SK-N-SH (cell line): ENCODE measurements around the gene SEC62. TPM values are rescaled to one million over a fixed set of nuclear protein-coding genes. Genes with fewer than 3 reads are reported as not detected.

Experiments
- CTCF ChIA-PET: fragments of 300-600, 350-600 bp; formaldehyde crosslinking; extraction: SDS; loops from one replicate; lab custom pipeline; 2021; lab: Yijun Ruan, JAX
- POLR2A ChIA-PET: fragments of 350-600 bp; sonication (Branson Sonifier 250); formaldehyde crosslinking; extraction: SDS; loops from one replicate; lab custom pipeline; 2020; ENCODE audit warnings: antibody characterized with exemption, inconsistent platforms; lab: Yijun Ruan, JAX
- DNase-seq: peaks from one replicate; pipeline ENCODE4 v3.0.0; 2012
- H2AFZ ChIP-seq: fragments of 200-600 bp; sonication (generic); 2 replicates; pipeline ENCODE4 v1.8.1; 2016; ENCODE audit warnings: antibody characterized with exemption, mild to moderate bottlenecking, low read depth
- H3F3A ChIP-seq: fragments of 200-600 bp; sonication (generic); replicated peaks from 2 replicates; pipeline ENCODE3; 2016; ENCODE audit warnings: antibody characterized with exemption, mild to moderate bottlenecking; ENCODE audit not compliant: insufficient read depth
- H3K27ac ChIP-seq, 2 experiments: fragments of 200-500 bp in 1 of 2; fragments of 200-600 bp in 1 of 2; sonication (Bioruptor generic) in 1 of 2; sonication (generic), shearing (Covaris generic) in 1 of 2; 2 replicates each; pipeline versions ENCODE4 v1.5.1 to v1.6.1; 2014 to 2016; ENCODE audit warnings: low read depth in 2 of 2, inconsistent platforms in 1 of 2, low read length in 1 of 2, mild to moderate bottlenecking in 1 of 2, mixed read lengths in 1 of 2
- H3K27me3 ChIP-seq: fragments of 200-600 bp; sonication (generic), shearing (Covaris generic); 2 replicates; pipeline ENCODE4 v1.6.1; 2016; ENCODE audit warnings: mixed run types; ENCODE audit not compliant: insufficient read depth
- H3K36me3 ChIP-seq, 2 experiments: fragments of 200-500 bp in 1 of 2; fragments of 200-600 bp in 1 of 2; sonication (Bioruptor generic) in 1 of 2; sonication (generic) in 1 of 2; replicated peaks in 1 of 2; 2 replicates each; pipeline versions ENCODE3 to v1.5.1; 2014 to 2016; ENCODE audit warnings: low read length in 1 of 2, mild to moderate bottlenecking in 1 of 2; ENCODE audit not compliant: insufficient read depth in 2 of 2, control insufficient read depth in 1 of 2
- H3K4me1 ChIP-seq, 2 experiments: fragments of 200-500 bp in 1 of 2; fragments of 200-600 bp in 1 of 2; sonication (Bioruptor generic) in 1 of 2; sonication (generic), shearing (Covaris generic) in 1 of 2; 2 replicates each; pipeline versions ENCODE4 v1.5.1 to v1.6.1; 2014 to 2016; ENCODE audit warnings: low read depth in 1 of 2, low read length in 1 of 2, mixed run types in 1 of 2; ENCODE audit not compliant: insufficient read depth in 2 of 2, control insufficient read depth in 1 of 2
- H3K4me2 ChIP-seq: fragments of 200-600 bp; sonication (generic), shearing (Covaris generic); 2 replicates; pipeline ENCODE4 v1.6.1; 2017; ENCODE audit warnings: mixed run types
- H3K4me3 ChIP-seq, 2 experiments: fragments of 200-500 bp in 1 of 2; fragments of 200-600 bp in 1 of 2; sonication (Bioruptor generic) in 1 of 2; sonication (generic), shearing (Covaris generic) in 1 of 2; 2 replicates each; pipeline versions ENCODE4 v1.5.1 to v1.8.1; 2014 to 2016; ENCODE audit warnings: low read depth in 2 of 2, inconsistent platforms in 1 of 2, low read length in 1 of 2, mild to moderate bottlenecking in 1 of 2, mixed read lengths in 1 of 2, moderate library complexity in 1 of 2
- H3K79me2 ChIP-seq: fragments of 200-600 bp; sonication (generic); 2 replicates; pipeline ENCODE4 v1.8.1; 2017; ENCODE audit warnings: mild to moderate bottlenecking; ENCODE audit not compliant: insufficient read depth
- H3K9ac ChIP-seq: fragments of 200-600 bp; sonication (generic); 2 replicates; pipeline ENCODE4 v1.6.1; 2017; ENCODE audit warnings: mixed run types
- H3K9me2 ChIP-seq: fragments of 200-600 bp; sonication (generic); 2 replicates; pipeline ENCODE4 v1.6.1; 2017; ENCODE audit warnings: mixed run types
- H3K9me3 ChIP-seq: fragments of 200-600 bp; sonication (generic); 2 replicates; pipeline ENCODE4 v1.6.1; 2017; ENCODE audit warnings: mixed run types, mild to moderate bottlenecking, moderate library complexity
- H4K20me1 ChIP-seq: fragments of 200-600 bp; sonication (generic); 2 replicates; pipeline ENCODE4 v1.6.1; 2017; ENCODE audit warnings: mild to moderate bottlenecking, mixed run types; ENCODE audit not compliant: insufficient read depth
- ELF1 ChIP-seq: IDR thresholded peaks from 2 replicates; pipeline ENCODE4 v1.4.0; 2012
- EP300 ChIP-seq, 2 experiments: IDR thresholded peaks; 2 replicates each; pipeline versions ENCODE4 v1.4.0 to v1.6.1; 2012; ENCODE audit warnings: borderline replicate concordance in 1 of 2, low read depth in 1 of 2, low read length in 1 of 2
- FOXM1 ChIP-seq: IDR thresholded peaks from 2 replicates; pipeline ENCODE4 v1.4.0; 2012; ENCODE audit warnings: low read depth, mild to moderate bottlenecking
- GABPA ChIP-seq: IDR thresholded peaks from 2 replicates; pipeline ENCODE4 v1.4.0; 2012; ENCODE audit warnings: low read depth, mild to moderate bottlenecking
- JUND ChIP-seq: IDR thresholded peaks from 2 replicates; pipeline ENCODE4 v1.4.0; 2012
- MAX ChIP-seq: IDR thresholded peaks from 2 replicates; pipeline ENCODE4 v1.4.0; 2012; ENCODE audit warnings: low read depth
- NFIC ChIP-seq: IDR thresholded peaks from 2 replicates; pipeline ENCODE4 v1.4.0; 2012; ENCODE audit warnings: borderline replicate concordance
- POLR2AphosphoS5 ChIP-seq: IDR thresholded peaks from 2 replicates; pipeline ENCODE4 v1.6.1; 2012; ENCODE audit warnings: low read depth, low read length
- RAD21 ChIP-seq: IDR thresholded peaks from 2 replicates; pipeline ENCODE4 v1.6.1; 2012; ENCODE audit warnings: mild to moderate bottlenecking, low read length
- RCOR1 ChIP-seq: fragments of 150-350 bp; IDR thresholded peaks from 2 replicates; pipeline ENCODE4 v1.6.1; 2017; ENCODE audit warnings: antibody characterized with exemption, low read length
- REST ChIP-seq: IDR thresholded peaks from 2 replicates; pipeline ENCODE4 v1.6.1; 2012; ENCODE audit warnings: mild to moderate bottlenecking, low read depth, low read length, moderate library complexity
- RFX5 ChIP-seq: IDR thresholded peaks from 2 replicates; pipeline ENCODE4 v1.6.1; 2012; ENCODE audit warnings: mild to moderate bottlenecking, improper control_type of control experiment, low read length
- TCF12 ChIP-seq: IDR thresholded peaks from 2 replicates; pipeline ENCODE4 v1.4.0; 2012
- USF2 ChIP-seq: fragments of 150-350 bp; IDR thresholded peaks from 2 replicates; pipeline ENCODE4 v1.6.1; 2017; ENCODE audit warnings: antibody characterized with exemption, low read length, low read depth, borderline replicate concordance
- YY1 ChIP-seq: IDR thresholded peaks from 2 replicates; pipeline ENCODE4 v1.4.0; 2012; ENCODE audit warnings: low read depth, mild to moderate bottlenecking
- WGBS: methylation state at CpG from one replicate; pipeline ENCODE4 v1.1.6; 2017; ENCODE audit warnings: low lambda C conversion rate; 5-methylcytosine and 5-hydroxymethylcytosine counted together
- polyA plus RNA-seq, 3 experiments: library from polyadenylated mRNA; depleted of rRNA; stranded (reverse); fragments of >200 nt; gene quantifications; 2 replicates each; pipeline ENCODE4 v1.2.3, GENCODE V29; 2012
- TF ChIP-seq, protein P1 (sequence below): IDR thresholded peaks from 2 replicates; pipeline ENCODE4 v1.4.0; 2012; ENCODE audit warnings: low read depth, borderline replicate concordance
- TF ChIP-seq, protein P2 (sequence below): fragments of 200-600 bp; sonication (generic); IDR thresholded peaks from 2 replicates; pipeline ENCODE4 v1.6.1; 2017; ENCODE audit warnings: antibody characterized with exemption, mild to moderate bottlenecking, moderate library complexity
- TF ChIP-seq, protein P3 (sequence below): IDR thresholded peaks from 2 replicates; pipeline ENCODE4; 2012

The SEC62 gene
- polyA plus RNA-seq, 1 of the 3 experiments (the other 2 are of a cell fraction) = 15.0 TPM

DNA sequence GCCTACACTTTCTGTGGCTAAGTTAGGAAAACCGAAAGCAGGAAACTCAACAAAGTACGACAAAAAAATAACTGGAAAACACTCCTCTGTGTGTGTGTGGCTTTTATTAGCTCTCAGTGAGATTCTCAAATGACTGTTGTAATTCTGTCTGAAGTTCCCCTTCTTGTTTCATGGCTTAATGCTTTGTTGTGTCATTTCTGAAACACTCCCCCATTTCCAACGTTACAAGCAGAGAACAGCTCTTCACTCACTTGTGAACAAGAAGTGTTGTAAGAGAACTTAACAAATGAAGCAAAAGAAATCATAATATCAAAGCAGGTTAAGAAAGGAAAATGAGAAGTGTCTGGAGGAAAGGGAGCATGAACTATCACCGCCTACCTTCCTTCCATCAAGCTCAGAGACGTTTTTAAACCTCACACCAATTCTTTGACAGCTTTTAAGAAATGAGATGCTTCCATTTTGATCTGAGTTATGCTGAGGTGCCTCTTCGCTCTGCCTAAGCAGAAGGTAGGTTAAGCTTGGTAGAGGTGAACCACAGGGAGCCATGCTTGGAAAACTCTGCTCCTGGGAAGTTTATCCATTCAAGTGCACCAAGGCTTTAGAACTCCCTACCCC lies 12.4 kb upstream of the SEC62 start:
- H3K4me2 ChIP-seq = no peak overlapping the region
- H2AFZ ChIP-seq = no peak overlapping the region
- H3K9me2 ChIP-seq = no peaks in the 10 kb centered on the region
- no peaks in the 10 kb centered on the region for H3K4me1 ChIP-seq
- ChIA-PET CTCF (no interaction called here), POLR2A (no interaction called here)
- no peaks in the 10 kb centered on the region for H3F3A ChIP-seq
- H3K36me3 ChIP-seq = no peaks in the 10 kb centered on the region
- H3K79me2 ChIP-seq = no peaks in the 10 kb centered on the region
- H3K27ac ChIP-seq = no peak overlapping the region
- H3K27me3 ChIP-seq = peaks cover 8% of the 10 kb centered on the region; the same call in 1 of the 2 replicates
- H3K4me3 ChIP-seq = no peak overlapping the region
- TF ChIP-seq JUND = no peak
- no peak for TF ChIP-seq EP300 (IDR thresholded peaks at IDR 0.05; ENCODE audit: borderline replicate concordance in 1 of 2, low read depth in 1 of 2, low read length in 1 of 2)
- no peak for TF ChIP-seq GABPA
- TF ChIP-seq MAX = no peak
- TF ChIP-seq ELF1 = no peak
- no peak for TF ChIP-seq FOXM1
- TF ChIP-seq NFIC = no peak
- no peak for TF ChIP-seq RFX5
- no peak for TF ChIP-seq USF2
- TF ChIP-seq POLR2AphosphoS5 = no peak
- TF ChIP-seq, protein P1, sequence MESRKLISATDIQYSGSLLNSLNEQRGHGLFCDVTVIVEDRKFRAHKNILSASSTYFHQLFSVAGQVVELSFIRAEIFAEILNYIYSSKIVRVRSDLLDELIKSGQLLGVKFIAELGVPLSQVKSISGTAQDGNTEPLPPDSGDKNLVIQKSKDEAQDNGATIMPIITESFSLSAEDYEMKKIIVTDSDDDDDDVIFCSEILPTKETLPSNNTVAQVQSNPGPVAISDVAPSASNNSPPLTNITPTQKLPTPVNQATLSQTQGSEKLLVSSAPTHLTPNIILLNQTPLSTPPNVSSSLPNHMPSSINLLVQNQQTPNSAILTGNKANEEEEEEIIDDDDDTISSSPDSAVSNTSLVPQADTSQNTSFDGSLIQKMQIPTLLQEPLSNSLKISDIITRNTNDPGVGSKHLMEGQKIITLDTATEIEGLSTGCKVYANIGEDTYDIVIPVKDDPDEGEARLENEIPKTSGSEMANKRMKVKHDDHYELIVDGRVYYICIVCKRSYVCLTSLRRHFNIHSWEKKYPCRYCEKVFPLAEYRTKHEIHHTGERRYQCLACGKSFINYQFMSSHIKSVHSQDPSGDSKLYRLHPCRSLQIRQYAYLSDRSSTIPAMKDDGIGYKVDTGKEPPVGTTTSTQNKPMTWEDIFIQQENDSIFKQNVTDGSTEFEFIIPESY = no peak
- TF ChIP-seq TCF12 = no peak
- TF ChIP-seq, protein P2, sequence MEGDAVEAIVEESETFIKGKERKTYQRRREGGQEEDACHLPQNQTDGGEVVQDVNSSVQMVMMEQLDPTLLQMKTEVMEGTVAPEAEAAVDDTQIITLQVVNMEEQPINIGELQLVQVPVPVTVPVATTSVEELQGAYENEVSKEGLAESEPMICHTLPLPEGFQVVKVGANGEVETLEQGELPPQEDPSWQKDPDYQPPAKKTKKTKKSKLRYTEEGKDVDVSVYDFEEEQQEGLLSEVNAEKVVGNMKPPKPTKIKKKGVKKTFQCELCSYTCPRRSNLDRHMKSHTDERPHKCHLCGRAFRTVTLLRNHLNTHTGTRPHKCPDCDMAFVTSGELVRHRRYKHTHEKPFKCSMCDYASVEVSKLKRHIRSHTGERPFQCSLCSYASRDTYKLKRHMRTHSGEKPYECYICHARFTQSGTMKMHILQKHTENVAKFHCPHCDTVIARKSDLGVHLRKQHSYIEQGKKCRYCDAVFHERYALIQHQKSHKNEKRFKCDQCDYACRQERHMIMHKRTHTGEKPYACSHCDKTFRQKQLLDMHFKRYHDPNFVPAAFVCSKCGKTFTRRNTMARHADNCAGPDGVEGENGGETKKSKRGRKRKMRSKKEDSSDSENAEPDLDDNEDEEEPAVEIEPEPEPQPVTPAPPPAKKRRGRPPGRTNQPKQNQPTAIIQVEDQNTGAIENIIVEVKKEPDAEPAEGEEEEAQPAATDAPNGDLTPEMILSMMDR = no peak
- no peak for TF ChIP-seq REST
- TF ChIP-seq RCOR1 = no peak
- no peak for TF ChIP-seq YY1
- TF ChIP-seq, protein P3, sequence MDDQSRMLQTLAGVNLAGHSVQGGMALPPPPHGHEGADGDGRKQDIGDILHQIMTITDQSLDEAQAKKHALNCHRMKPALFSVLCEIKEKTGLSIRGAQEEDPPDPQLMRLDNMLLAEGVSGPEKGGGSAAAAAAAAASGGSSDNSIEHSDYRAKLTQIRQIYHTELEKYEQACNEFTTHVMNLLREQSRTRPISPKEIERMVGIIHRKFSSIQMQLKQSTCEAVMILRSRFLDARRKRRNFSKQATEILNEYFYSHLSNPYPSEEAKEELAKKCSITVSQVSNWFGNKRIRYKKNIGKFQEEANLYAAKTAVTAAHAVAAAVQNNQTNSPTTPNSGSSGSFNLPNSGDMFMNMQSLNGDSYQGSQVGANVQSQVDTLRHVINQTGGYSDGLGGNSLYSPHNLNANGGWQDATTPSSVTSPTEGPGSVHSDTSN = no peak
- TF ChIP-seq RAD21 = no peak
- 35% methylated on average over 6 of the region's 6 CpGs for WGBS
- H3K9ac ChIP-seq = no peak overlapping the region
- DNase-seq = no peak
- H3K9me3 ChIP-seq = no peaks in the 10 kb centered on the region
- no peaks in the 10 kb centered on the region for H4K20me1 ChIP-seq
